Measurements from ENCODE around the gene PXK. TPM values are rescaled to one million over a fixed set of nuclear protein-coding genes. Genes with fewer than 3 reads are reported as not detected.
"Not testable (repeated sequence)": the region's sequence is repeated elsewhere in the genome, so short reads cannot be mapped to it uniquely, and the experiment has no call there.

PXK gene
- 14.8 and 18.2 TPM in 2 replicates for total RNA-seq (2014; rRNA removed; shearing (Covaris generic); ENCODE audit: low replicate concordance)

DNA sequence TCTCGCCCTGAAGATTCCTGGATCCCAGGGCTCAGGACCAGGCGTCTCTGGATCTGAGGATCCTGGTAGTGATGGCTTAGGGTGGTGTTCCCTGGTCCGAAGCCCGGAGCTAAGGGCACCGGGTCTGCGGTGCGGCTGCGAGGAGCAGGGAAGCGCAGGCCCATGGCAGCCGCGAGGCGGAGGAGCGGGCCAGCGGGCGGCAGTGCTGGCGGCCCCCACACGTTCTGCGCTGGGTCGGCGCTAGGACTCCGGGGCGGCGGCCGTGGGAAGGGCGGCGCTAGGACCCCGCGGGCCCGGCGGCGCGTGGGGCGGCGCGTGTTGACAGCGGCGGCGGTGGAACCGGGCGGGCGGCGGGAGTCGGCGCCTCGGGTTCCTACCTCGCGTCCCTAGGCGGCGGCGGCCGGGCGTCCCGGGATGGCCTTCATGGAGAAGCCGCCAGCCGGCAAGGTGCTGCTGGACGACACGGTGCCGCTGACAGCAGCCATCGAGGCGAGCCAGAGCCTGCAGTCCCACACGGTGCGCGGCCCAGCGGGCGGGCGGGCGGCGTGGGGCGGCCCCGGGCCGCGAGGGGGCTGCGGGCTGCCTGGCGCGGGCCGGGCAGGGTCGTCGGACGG, at the start of gene PXK:
PXK (plus strand) TSS at position 318 of the 614 bp plus-strand sequence; CDS start at position 415, 97 bp downstream.
- in situ Hi-C loops (cut with HindIII; ENCODE audit: low pct_unique_long_range_greater_than_20kb, low sequenced_read_pairs), result no loop called here
- peak; percentile 65 for DNase-seq (ENCODE audit: low read depth)

- no peak for DNase-seq (ENCODE audit: low read depth)
- in situ Hi-C loops (cut with HindIII; ENCODE audit: low pct_unique_long_range_greater_than_20kb, low sequenced_read_pairs), result no loop called here
These were observed 47.4 kb upstream of the PXK start for GRCh38 chr3:58285334-58285733.

- DNase-seq (ENCODE audit: low read depth), result no peak
- in situ Hi-C loops (cut with HindIII; ENCODE audit: low pct_unique_long_range_greater_than_20kb, low sequenced_read_pairs), result no loop called here
These were observed 45.3 kb upstream of the PXK start for GRCh38 chr3:58287354-58287753.

- in situ Hi-C loops (cut with HindIII; ENCODE audit: low pct_unique_long_range_greater_than_20kb, low sequenced_read_pairs), result no loop called here
- no peak for DNase-seq (ENCODE audit: low read depth)
These were observed 44.5 kb upstream of the PXK start for GRCh38 chr3:58288011-58288728.

- DNase-seq (ENCODE audit: low read depth); in situ Hi-C loops (cut with HindIII; ENCODE audit: low pct_unique_long_range_greater_than_20kb, low sequenced_read_pairs): not testable (repeated sequence)
These were observed 43.6 kb upstream of the PXK start for GRCh38 chr3:58288964-58289613.

DNA sequence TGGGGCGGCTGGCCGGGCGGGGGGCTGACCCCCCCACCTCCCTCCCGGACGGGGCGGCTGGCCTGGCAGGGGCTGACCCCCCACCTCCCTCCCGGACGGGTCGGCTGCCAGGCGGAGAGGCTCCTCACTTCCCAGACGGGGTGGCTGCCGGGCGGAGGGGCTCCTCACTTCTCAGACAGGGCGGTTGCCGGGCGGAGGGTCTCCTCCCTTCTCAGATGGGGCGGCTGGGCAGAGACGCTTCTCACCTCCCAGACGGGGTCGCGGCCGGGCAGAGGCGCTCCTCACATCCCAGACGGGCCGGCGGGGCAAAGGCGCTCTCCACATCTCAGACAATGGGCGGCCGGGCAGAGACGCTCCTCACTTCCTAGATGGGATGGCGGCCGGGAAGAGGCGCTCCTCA, 42.2 kb upstream of the PXK start:
- in situ Hi-C loops (cut with HindIII; ENCODE audit: low pct_unique_long_range_greater_than_20kb, low sequenced_read_pairs); DNase-seq (ENCODE audit: low read depth): not testable (repeated sequence)

- in situ Hi-C loops (cut with HindIII; ENCODE audit: low pct_unique_long_range_greater_than_20kb, low sequenced_read_pairs), result no loop called here
These were observed 40.9 kb upstream of the PXK start for GRCh38 chr3:58291671-58292338.

GRCh38 chr3:58292866-58293265, 39.8 kb upstream of the PXK start:
- DNase-seq (ENCODE audit: low read depth), result no peak
- in situ Hi-C loops (cut with HindIII; ENCODE audit: low pct_unique_long_range_greater_than_20kb, low sequenced_read_pairs), result no loop called here

More at GRCh38 chr3:58291671-58292338, 40.9 kb upstream of the PXK start:
- no peak for DNase-seq (ENCODE audit: low read depth)

DNA sequence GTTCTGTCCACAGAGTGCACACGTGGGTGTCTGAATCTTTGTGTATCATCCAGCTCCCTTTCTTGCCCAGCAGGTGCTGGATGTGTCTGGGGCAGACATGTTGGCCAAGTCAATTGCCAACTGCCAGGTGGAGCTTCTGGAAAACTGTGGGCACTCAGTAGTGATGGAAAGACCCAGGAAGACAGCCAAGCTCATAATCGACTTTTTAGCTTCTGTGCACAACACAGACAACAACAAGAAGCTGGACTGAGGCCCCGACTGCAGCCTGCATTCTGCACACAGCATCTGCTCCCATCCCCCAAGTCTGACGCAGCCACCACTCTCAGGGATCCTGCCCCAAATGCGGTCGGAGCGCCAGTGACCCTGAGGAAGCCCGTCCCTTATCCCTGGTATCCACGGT, 39.2 kb upstream of the PXK start:
- in situ Hi-C loops (cut with HindIII; ENCODE audit: low pct_unique_long_range_greater_than_20kb, low sequenced_read_pairs), result no loop called here
- no peak for DNase-seq (ENCODE audit: low read depth)

DNA sequence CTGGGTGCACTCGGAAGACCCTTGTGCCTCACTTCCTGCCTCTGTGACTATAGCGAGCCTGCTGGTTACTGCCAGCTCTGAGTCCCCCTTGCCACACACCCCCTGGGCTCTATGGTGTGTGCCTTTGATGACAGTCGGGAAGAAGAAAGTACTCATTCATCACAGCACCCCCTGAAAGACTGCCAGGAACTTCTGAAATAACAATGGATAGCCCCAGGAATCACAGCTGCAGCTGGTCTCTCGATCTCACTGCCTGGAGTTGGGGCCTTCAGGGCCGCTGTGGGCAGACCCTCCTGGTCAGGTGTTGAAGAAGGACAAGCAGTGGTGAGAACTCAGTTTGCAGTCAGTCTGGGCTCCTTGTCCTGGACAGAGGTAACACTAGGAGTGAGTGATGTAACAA, 36.4 kb upstream of the PXK start:
- DNase-seq (ENCODE audit: low read depth), result no peak
- in situ Hi-C loops (cut with HindIII; ENCODE audit: low pct_unique_long_range_greater_than_20kb, low sequenced_read_pairs), result no loop called here

GRCh38 chr3:58296843-58297242, 35.8 kb upstream of the PXK start:
- DNase-seq (ENCODE audit: low read depth), result no peak
- in situ Hi-C loops (cut with HindIII; ENCODE audit: low pct_unique_long_range_greater_than_20kb, low sequenced_read_pairs), result no loop called here

GRCh38 chr3:58298190-58298589, 34.5 kb upstream of the PXK start:
- DNase-seq (ENCODE audit: low read depth), result no peak
- in situ Hi-C loops (cut with HindIII; ENCODE audit: low pct_unique_long_range_greater_than_20kb, low sequenced_read_pairs), result no loop called here

DNA sequence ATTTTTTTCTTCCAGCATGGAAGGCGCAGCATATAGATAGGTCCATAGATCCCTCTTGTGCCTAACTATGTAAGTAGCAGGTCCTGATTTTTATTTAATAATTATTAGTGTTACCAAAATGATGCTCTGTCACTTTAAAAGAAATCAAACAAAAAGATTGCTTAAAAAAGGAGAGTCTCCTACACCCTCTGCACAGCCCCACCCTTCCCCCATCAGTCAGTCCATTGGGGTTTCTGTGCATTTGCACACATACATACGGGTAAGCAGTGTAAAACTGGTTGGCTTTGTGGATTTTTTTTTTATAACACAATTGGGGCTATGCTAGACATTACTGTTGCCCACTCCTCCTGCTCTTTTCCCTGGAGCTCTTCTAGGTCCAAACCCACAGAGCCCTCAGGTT, 33.6 kb upstream of the PXK start:
- in situ Hi-C loops (cut with HindIII; ENCODE audit: low pct_unique_long_range_greater_than_20kb, low sequenced_read_pairs), result no loop called here
- DNase-seq (ENCODE audit: low read depth), result no peak

- DNase-seq (ENCODE audit: low read depth), result peak; percentile 12
- in situ Hi-C loops (cut with HindIII; ENCODE audit: low pct_unique_long_range_greater_than_20kb, low sequenced_read_pairs), result no loop called here
These were observed 32.7 kb upstream of the PXK start for GRCh38 chr3:58299839-58300516.

DNA sequence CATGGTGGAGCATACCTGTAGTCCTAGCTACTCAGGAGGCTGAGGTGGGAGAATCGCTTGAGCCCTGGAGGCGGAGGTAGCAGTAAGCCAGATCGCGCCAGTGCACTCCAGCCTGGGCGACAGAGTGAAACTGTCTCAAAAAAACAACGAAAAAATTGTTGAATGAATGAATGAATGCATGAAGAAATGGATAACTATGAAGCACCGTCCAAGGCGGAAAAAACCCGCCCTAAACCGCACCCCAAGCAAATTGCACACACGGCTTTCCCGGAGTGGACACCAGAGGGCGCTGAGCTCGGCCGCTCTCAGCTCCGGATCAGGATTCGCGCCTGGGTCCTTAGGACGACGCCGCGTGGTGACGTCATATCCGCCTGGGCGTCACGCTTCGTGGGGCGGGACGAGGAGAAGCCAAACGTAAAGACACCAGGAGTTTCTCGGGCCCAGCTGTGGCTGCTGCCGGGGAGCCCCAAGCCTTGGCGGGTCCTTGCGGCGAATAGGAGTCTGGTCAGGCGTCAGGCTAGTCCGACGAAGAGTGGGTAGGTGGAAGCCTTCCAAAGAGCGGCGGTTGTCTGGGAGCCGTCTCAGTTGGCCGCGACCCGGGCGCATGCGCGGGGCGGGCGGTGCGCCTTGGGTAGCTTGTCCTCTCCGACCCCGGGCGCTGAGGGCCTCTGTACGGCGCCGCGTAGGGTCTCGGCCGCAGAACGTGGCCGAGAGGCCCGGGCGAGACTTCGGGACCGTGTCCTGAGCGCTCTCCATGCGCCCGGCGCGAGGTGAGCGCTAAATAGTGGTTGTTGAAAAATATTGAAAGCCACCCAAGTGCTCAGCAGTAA, 26.6 kb upstream of the PXK start, which contains the start of the genes HTD2 and RPP14:
HTD2 (plus strand) TSS at position 639 of the 830 bp plus-strand sequence. CDS start 11,094 bp downstream, outside the sequence.
RPP14 (plus strand) TSS at position 364 of the 830 bp plus-strand sequence. CDS start 4,085 bp downstream, outside the sequence.
- in situ Hi-C loops (cut with HindIII; ENCODE audit: low pct_unique_long_range_greater_than_20kb, low sequenced_read_pairs), result no loop called here
- peak; percentile 92 for DNase-seq (ENCODE audit: low read depth)

- in situ Hi-C loops (cut with HindIII; ENCODE audit: low pct_unique_long_range_greater_than_20kb, low sequenced_read_pairs), result no loop called here
- DNase-seq (ENCODE audit: low read depth), result peak; percentile 47
These were observed 25.0 kb upstream of the PXK start for GRCh38 chr3:58307639-58308215.

- in situ Hi-C loops (cut with HindIII; ENCODE audit: low pct_unique_long_range_greater_than_20kb, low sequenced_read_pairs), result no loop called here
- no peak for DNase-seq (ENCODE audit: low read depth)
These were observed 24.0 kb upstream of the PXK start for GRCh38 chr3:58308728-58309127.

Measured in Caki2 (cell line).